AG20443 (cell line): ENCODE measurements around the gene ITGAD.
"Not testable (repeated sequence)": the region's sequence is repeated elsewhere in the genome, so short reads cannot be mapped to it uniquely, and the experiment has no call there.

ENCODE experiments used
- DNase-seq: peaks from one replicate; pipeline ENCODE4 v3.0.0; 2012; ENCODE audit warnings: low spot score, mixed read lengths

Gene ITGAD

DNA sequence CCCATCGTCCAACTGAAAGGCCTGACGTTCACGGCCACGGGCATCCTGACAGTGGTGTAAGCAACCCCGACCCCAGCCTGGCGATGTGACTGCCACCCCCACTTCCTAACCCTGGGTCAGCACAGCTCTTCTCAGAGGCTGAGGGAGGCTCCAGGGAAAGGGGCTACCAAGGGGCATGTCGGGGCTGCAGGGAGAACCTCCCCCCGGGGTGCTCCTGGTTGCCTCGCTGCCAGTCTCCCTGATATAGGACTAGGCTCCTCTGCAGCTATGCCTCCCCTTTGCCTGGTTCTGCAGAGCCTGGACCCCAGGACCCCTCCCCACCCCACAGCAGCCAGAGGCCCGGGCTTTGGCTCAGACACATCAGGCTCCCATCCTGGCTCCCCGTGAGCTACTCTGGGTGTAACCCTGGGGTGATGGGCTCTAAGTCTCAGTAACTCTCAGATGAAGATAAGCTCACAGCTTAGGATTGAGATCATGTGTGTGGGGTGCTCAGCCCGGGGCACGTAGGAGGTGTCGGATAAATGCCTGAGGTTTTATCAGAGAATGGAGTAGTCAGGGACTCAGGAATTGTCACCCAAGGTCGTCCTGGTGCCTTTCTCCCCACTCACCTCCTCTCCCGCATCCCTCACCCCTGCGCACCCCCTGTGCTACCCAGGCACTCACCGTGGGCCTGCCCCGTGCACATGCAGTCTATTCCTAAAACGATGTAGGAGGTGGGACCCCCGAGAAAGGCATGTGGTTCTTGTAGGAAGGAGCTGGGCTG, 10.6 kb downstream of the ITGAD start:
- DNase-seq: no peak

GRCh38 chr16:31404353-31405064, 11.4 kb downstream of the ITGAD start:
- peak; percentile 94 for DNase-seq

GRCh38 chr16:31407406-31407805, 14.3 kb downstream of the ITGAD start:
- no peak for DNase-seq

DNA sequence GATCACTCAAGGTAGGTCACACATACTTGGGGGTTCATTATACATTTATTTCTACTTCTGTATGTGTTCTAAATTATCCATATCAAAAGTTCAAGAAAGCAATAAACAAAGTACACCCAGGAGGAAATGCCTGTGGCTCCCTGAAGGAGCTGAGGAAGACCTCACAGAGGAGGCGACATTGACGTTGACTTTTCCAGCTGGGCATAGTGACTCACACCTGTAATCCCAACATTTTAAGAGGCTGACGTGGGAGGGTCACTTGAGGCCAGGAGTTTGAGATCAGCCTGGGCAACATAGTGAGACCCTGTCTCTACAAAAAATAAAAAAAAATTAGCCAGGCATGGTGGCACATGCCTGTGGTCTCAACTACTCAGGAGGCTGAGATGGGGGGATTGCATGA, 16.3 kb downstream of the ITGAD start:
- DNase-seq: peak; percentile 37

DNA sequence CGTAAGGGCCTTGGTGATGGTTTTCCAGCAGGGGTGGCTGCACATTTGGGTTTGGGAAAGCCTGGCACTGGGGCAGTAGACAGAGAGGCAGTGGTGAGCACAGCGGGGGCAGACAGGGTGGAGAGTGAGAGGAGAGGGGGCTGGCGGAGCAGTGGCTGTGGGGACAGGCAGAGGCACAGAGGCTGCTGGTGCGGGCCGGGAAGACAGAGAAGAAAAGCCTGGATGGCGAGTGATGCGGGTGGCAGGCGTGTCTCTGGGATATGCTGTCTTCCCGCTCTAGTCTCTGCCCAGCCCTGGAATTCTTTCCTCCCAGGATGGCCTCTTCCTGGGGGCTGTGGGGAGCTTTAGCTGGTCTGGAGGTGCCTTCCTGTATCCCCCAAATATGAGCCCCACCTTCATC, 16.9 kb downstream of the ITGAD start:
- no peak for DNase-seq

- DNase-seq: no peak
Observed at GRCh38 chr16:31411024-31411844, 18.1 kb downstream of the ITGAD start.

DNA sequence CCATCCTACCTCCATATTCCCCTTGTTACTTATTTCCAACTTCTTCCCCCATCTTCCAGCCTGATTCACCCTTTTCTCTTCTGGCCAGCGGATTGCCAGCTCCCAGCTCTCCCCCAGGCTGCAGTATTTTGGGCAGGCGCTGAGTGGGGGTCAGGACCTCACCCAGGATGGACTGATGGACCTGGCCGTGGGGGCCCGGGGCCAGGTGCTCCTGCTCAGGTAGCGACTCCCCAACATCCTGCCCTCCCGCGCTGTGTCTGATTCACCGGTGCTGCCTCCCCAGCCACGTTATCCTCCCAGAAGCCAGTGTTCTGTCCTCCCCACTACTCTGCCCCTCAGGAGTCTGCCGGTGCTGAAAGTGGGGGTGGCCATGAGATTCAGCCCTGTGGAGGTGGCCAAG, 19.6 kb downstream of the ITGAD start:
- DNase-seq: no peak

DNA sequence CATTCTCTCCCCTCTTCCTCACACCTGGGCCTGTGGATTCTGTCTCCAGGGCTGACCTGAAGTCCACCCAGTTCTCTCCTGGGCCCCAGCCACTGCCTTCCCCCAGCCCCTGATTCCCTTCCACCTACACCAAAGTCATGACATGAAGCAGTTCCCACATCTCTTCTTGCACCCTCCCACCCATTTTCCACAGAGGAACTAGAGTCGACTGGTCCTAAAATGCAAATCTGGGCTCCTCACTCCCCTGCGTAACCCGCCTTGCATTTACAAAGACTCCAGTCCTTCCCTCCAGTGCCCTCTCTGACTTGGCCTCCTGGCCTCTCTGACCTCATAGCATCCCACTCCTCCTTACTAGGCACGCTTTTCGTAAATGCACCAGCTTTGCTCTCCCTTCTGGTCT, 20.2 kb downstream of the ITGAD start:
- DNase-seq: no peak

DNA sequence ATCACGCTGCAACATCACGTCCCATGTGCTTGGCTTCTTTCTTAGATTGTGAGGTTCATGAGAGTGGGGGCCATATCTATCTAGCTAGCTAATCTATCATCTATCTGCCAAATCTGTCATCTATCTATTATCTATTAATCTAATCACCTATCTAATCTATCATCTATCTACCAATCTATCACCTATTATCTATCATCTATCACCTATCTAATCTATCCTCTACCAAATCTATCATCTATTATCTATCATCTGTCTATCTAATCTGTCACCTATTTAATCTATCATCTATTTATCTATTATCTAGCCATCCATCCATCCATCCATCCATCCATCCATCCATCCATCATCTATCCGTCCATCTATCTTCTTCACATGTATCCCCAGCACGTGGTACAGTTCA, 20.8 kb downstream of the ITGAD start:
- no peak for DNase-seq

- DNase-seq: no peak
Observed at GRCh38 chr16:31414706-31415105, 21.6 kb downstream of the ITGAD start.

GRCh38 chr16:31416371-31416770, 23.2 kb downstream of the ITGAD start:
- DNase-seq: no peak

GRCh38 chr16:31417036-31417435, 23.9 kb downstream of the ITGAD start:
- not testable (repeated sequence) for DNase-seq

DNA sequence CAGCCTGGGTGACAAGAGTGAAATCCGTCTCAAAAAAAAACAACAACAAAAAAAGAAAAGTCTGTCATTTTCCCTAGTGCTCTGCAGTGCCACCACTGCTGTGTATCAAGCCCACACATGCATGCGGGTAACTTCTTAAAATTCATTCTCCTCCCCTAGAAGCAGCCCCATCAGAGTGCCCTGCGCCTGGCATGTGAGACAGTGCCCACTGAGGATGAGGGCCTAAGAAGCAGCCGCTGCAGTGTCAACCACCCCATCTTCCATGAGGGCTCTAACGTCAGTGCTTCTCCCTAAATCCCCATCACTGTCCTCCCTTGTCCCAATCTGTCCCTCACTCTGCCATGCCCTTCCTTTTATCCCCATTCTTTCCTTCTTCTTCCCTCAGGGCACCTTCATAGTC, 24.8 kb downstream of the ITGAD start:
- no peak for DNase-seq

DNA sequence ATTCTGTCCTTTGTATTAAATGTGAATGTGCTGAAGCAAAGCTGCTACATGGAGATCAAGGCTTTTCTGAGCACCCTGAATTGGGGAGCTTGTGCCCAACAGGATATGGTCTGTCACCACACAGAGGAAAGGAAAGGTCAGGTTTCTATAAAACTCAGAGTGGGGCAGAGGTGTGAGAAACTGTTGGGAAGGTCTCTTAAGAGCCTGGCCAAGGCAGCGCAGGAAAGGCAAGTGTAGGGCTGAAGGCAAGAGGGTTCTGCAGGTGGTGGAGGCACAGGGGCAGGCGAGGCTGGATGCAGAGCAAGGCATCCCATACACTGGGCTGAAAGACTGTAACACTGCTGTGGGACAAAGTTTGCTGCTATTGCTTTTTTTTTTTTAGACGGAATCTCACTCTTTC, 26.9 kb downstream of the ITGAD start:
- DNase-seq: no peak

GRCh38 chr16:31421587-31421986, 28.5 kb downstream of the ITGAD start:
- no peak for DNase-seq

DNA sequence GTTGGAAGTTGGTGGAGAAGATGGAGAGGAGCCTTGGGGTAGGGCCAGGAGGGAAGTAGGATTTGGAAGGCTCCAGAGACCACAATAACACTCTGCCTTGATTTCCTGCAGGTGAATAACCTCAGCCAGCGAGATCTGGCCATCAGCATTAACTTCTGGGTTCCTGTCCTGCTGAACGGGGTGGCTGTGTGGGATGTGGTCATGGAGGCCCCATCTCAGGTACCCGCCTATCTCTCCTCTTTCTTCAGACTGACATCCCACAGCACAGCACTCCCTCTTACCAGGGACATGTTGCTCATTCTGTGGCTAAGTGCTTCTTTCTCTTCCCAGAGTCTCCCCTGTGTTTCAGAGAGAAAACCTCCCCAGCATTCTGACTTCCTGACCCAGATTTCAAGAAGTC, 30.1 kb downstream of the ITGAD start:
- DNase-seq: no peak

DNA sequence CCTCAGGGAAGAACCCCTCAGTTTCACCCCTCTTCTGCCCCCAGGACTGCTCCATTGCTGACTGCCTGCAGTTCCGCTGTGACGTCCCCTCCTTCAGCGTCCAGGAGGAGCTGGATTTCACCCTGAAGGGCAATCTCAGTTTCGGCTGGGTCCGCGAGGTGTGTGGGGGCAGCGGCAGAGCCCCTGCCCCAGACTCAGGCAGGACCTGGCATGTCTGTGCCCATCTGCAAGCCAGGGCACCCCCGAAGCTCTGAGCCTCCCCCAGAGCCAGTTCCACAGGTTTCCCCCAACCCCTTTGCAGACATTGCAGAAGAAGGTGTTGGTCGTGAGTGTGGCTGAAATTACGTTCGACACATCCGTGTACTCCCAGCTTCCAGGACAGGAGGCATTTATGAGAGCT, 30.7 kb downstream of the ITGAD start:
- no peak for DNase-seq

GRCh38 chr16:31427441-31428278, 34.5 kb downstream of the ITGAD start:
- peak; percentile 99 for DNase-seq

DNA sequence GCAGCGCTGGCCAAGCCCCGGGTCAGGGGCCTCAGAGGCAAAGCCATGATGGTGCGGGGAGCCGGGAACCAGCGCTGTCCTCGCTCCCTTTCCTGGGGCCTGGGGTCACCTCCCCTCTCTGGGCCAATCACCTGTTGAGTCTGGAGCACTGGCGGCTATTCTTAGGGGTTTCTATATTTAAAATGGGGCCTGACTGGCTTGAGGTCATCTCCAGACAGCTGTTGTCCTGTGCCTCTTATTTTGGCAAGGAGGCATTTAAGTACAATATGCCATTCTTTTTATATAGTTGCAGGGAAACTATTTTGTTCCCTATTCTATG, 35.1 kb downstream of the ITGAD start, which contains the start of gene COX6A2:
Gene COX6A2 (minus strand): TSS at position 82 of the 319 bp plus-strand sequence. CDS start 35 bp downstream, at position 47.
- no peak for DNase-seq

GRCh38 chr16:31428638-31429247, 35.6 kb downstream of the ITGAD start:
- no peak for DNase-seq

- no peak for DNase-seq
Observed at GRCh38 chr16:31429314-31429713, 36.2 kb downstream of the ITGAD start.
